HepG2 (cell line): ENCODE results near the gene BTBD7. TPM values are rescaled to one million over a fixed set of nuclear protein-coding genes. Genes with fewer than 3 reads are reported as not detected.
A peak's percentile ranks its signal among the peaks of the same experiment; 100 is the strongest.

Source experiments
- ARNT ChIP-seq: fragments of 450-650 bp; IDR thresholded peaks from 2 replicates; pipeline ENCODE4 v1.6.1; 2017
- BRD4 ChIP-seq: sonication (generic); formaldehyde crosslinking; IDR thresholded peaks from 2 replicates; pipeline ENCODE4 v1.4.0; 2020; ENCODE audit warnings: missing genetic modification reagents
- CENPBD1 ChIP-seq: sonication (generic); formaldehyde crosslinking; IDR thresholded peaks from 2 replicates; pipeline ENCODE4 v1.8.0; 2022; ENCODE audit warnings: missing genetic modification reagents, low read depth, mild to moderate bottlenecking, borderline replicate concordance
- GATAD1 ChIP-seq: IDR thresholded peaks from 2 replicates; pipeline ENCODE4 v1.6.1; 2016; ENCODE audit warnings: missing genetic modification reagents, missing compliant biosample characterization
- GTF3A ChIP-seq: sonication (generic); formaldehyde crosslinking; conservative IDR thresholded peaks from 2 replicates; pipeline ENCODE4 v1.4.0; 2020; ENCODE audit warnings: mild to moderate bottlenecking, missing genetic modification reagents
- IKZF4 ChIP-seq: sonication (generic); formaldehyde crosslinking; IDR thresholded peaks from 2 replicates; pipeline ENCODE4 v1.5.1; 2020; ENCODE audit warnings: borderline replicate concordance, mild to moderate bottlenecking, low read depth, missing genetic modification reagents; ENCODE audit errors: not compliant biosample characterization
- KDM5A ChIP-seq: fragments of 200-600 bp; sonication (generic); IDR thresholded peaks from 2 replicates; pipeline ENCODE4 v1.7.0; 2018; ENCODE audit warnings: antibody characterized with exemption, mild to moderate bottlenecking, low read length, borderline replicate concordance
- MIER2 ChIP-seq: IDR thresholded peaks from 2 replicates; pipeline ENCODE4 v1.6.1; 2016; ENCODE audit warnings: missing biosample characterization, missing genetic modification reagents
- NFIC ChIP-seq: IDR thresholded peaks from 2 replicates; pipeline ENCODE4 v1.6.1; 2012; ENCODE audit warnings: mild to moderate bottlenecking, low read length, inconsistent platforms
- NFKBIZ ChIP-seq: IDR thresholded peaks from 2 replicates; pipeline ENCODE4 v1.6.1; 2018; ENCODE audit warnings: missing genetic modification reagents, missing compliant biosample characterization
- REXO4 ChIP-seq: sonication (generic); formaldehyde crosslinking; IDR thresholded peaks from 2 replicates; pipeline ENCODE4 v1.8.0; 2022; ENCODE audit warnings: missing genetic modification reagents, mild to moderate bottlenecking, borderline replicate concordance
- TERF1 ChIP-seq: sonication (generic); formaldehyde crosslinking; IDR thresholded peaks from 2 replicates; pipeline ENCODE4 v1.8.0; 2022; ENCODE audit warnings: mild to moderate bottlenecking, missing genetic modification reagents, moderate library complexity
- TIGD3 ChIP-seq: sonication (generic); formaldehyde crosslinking; IDR thresholded peaks from 2 replicates; pipeline ENCODE4 v1.5.1; 2020; ENCODE audit warnings: mild to moderate bottlenecking, missing genetic modification reagents, borderline replicate concordance
- ZFP36 ChIP-seq: fragments of 150-350 bp; IDR thresholded peaks from 2 replicates; pipeline ENCODE4 v1.6.1; 2018; ENCODE audit warnings: borderline replicate concordance, low read length, low read depth; ENCODE audit not compliant: partially characterized antibody
- ZNF121 ChIP-seq: sonication (generic); formaldehyde crosslinking; IDR thresholded peaks from 2 replicates; pipeline ENCODE4 v1.5.0; 2020; ENCODE audit warnings: mild to moderate bottlenecking, missing genetic modification reagents
- ZNF251 ChIP-seq: sonication (generic); formaldehyde crosslinking; IDR thresholded peaks from 2 replicates; pipeline ENCODE4 v1.9.0; 2021; ENCODE audit warnings: mild to moderate bottlenecking, missing genetic modification reagents
- ZNF407 ChIP-seq: sonication (generic); formaldehyde crosslinking; IDR thresholded peaks from one replicate; pipeline ENCODE4 v1.5.1; 2020; ENCODE audit warnings: mild to moderate bottlenecking, missing genetic modification reagents; ENCODE audit errors: not compliant biosample characterization
- ZNF563 ChIP-seq: sonication (generic); formaldehyde crosslinking; IDR thresholded peaks from 2 replicates; pipeline ENCODE4 v1.8.0; 2022; ENCODE audit warnings: mild to moderate bottlenecking, moderate library complexity, missing genetic modification reagents
- ZSCAN22 ChIP-seq: sonication (generic); formaldehyde crosslinking; IDR thresholded peaks from 2 replicates; pipeline ENCODE4 v1.4.0; 2020; ENCODE audit warnings: mild to moderate bottlenecking, missing genetic modification reagents
- polyA plus RNA-seq, 8 experiments: library from polyadenylated mRNA; depleted of rRNA in 3 of 8; stranded (reverse) in 7 of 8; unstranded in 1 of 8; fragments of >200 nt; fragmentation: Illumina TruSeq in 4 of 8; extraction: Trizol in 4 of 8; gene quantifications; 2 replicates each; pipeline versions ENCODE4 v1.2.1 to v1.2.3, GENCODE V29; 2011 to 2016; ENCODE audit warnings: low read depth in 4 of 8, missing spikeins in 1 of 8, mixed read lengths in 1 of 8; ENCODE audit not compliant: insufficient read depth in 1 of 8
- total RNA-seq, 5 experiments: library from RNA; depleted of rRNA; stranded (reverse); fragments of >200 nt; fragmentation: Illumina TruSeq; extraction: Trizol; gene quantifications; 2 replicates each; pipeline ENCODE4 v1.2.3, GENCODE V29; 2016; ENCODE audit warnings: low read depth in 1 of 5

BTBD7 gene
- total and polyA plus RNA-seq, 2 of the 13 experiments (the other 11 are each of a cell fraction or from before 2014, with no cell fraction given) = 11.6 to 15.2 TPM

DNA sequence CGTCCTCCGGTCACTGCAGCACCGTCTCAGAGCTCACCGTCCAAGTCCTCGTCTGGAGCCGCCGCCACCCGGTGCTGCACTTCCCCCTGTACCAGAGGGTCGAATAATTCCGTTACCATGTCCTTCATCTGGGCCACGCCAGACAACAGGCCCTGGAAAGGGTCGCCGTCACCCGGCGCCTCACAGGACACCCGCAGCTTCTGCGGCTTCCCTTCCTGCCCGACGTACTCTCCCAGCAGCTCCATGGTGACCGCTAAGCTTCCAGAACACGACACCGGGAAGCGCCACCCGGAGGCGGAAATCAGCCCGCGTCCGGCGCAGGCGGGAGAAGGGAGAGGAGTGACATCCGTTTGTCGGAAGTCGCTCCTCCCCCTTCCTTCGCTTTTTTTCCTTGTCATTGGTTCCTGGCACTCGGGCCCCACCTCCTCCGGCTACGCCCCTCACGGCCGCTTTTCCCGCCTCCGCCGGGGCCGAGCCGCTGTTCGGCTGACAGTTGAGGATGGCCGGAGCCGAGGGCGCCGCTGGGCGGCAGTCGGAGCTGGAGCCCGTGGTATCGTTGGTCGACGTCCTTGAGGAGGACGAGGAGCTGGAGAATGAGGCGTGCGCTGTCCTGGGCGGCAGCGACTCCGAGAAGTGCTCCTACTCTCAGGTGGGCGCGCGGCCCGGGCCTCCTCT lies 125.9 kb downstream of the BTBD7 start, which contains the start of the genes GON7 and UBR7 (continued):
- TF ChIP-seq MIER2 (CRISPR knock-in tag) (no peak), IKZF4 (CRISPR knock-in tag) (peak; percentile 47), NFKBIZ (no peak; the same call in 1 of the 2 replicates), NFIC (no peak), ZFP36 (no peak), TIGD3 (CRISPR knock-in tag) (no peak), ZNF251 (CRISPR knock-in tag) (no peak), REXO4 (CRISPR knock-in tag) (no peak), KDM5A (no peak; the same call in 1 of the 2 replicates), ZNF407 (CRISPR knock-in tag) (peak; percentile 68), ARNT (no peak), TERF1 (no peak), ZNF563 (CRISPR knock-in tag) (no peak; the same call in 1 of the 2 replicates), CENPBD1 (CRISPR knock-in tag) (no peak), BRD4 (CRISPR knock-in tag) (no peak), ZSCAN22 (CRISPR knock-in tag) (0 out of 2 replicates have a peak, but pooled peaks have one; percentile 52), GTF3A (CRISPR knock-in tag) (no peak), GATAD1 (CRISPR knock-in tag) (peak; percentile 92), ZNF121 (CRISPR knock-in tag) (no peak)
